SU-DHL-6 (cell line): Measurements from ENCODE around the gene MYLK3.

Experiments
- CTCF ChIP-seq: fragments of 200-600 bp; sonication (generic); IDR thresholded peaks from one replicate; pipeline ENCODE4 v1.5.1; 2017; ENCODE audit warnings: antibody characterized with exemption, mild to moderate bottlenecking, low read length, moderate library complexity; ENCODE audit not compliant: insufficient read depth, poor library complexity, severe bottlenecking
- EZH2phosphoT487 ChIP-seq: fragments of 200-600 bp; sonication (generic), shearing (Covaris generic); conservative IDR thresholded peaks from 2 replicates; pipeline ENCODE4 v1.6.1; 2018; ENCODE audit warnings: mild to moderate bottlenecking, antibody characterized with exemption, low read length, moderate library complexity, mixed read lengths

GRCh38 chr16:46796764-46797269 is 48.7 kb upstream of the MYLK3 start:
- TF ChIP-seq CTCF (no peak), EZH2phosphoT487 (no peak)
